RWPE2 (cell line): ENCODE data around the gene CORO1C.

Experiments
- ATAC-seq: fragments of 200-7000 bp; cut with Tn5 transposase; 3 replicates; pipeline ENCODE4 v1.9.1; 2021; ENCODE audit warnings: low read depth
- DNase-seq: peaks from one replicate; pipeline ENCODE4 v3.0.0-alpha.2; 2020; ENCODE audit warnings: low spot score
- H3K27ac ChIP-seq: fragments of 450-650 bp; 2 replicates; pipeline ENCODE4 v1.5.1; 2017; ENCODE audit warnings: mild to moderate bottlenecking; ENCODE audit not compliant: poor library complexity, severe bottlenecking
- H3K27me3 ChIP-seq: fragments of 250-450 bp; sonication (Bioruptor Pico); 2 replicates; pipeline ENCODE4 v1.5.1; 2021; ENCODE audit warnings: mild to moderate bottlenecking, moderate library complexity; ENCODE audit not compliant: insufficient read depth, poor library complexity, severe bottlenecking
- H3K36me3 ChIP-seq: fragments of 250-450 bp; sonication (Bioruptor Pico); 2 replicates; pipeline ENCODE4 v1.5.1; 2020; ENCODE audit warnings: low read depth, mild to moderate bottlenecking, moderate library complexity
- H3K4me1 ChIP-seq: fragments of 250-450 bp; sonication (Bioruptor Pico); 2 replicates; pipeline ENCODE4 v1.5.1; 2021; ENCODE audit warnings: mild to moderate bottlenecking, moderate library complexity; ENCODE audit not compliant: insufficient read depth, poor library complexity, severe bottlenecking
- H3K4me3 ChIP-seq: fragments of 250-450 bp; sonication (Bioruptor Pico); 2 replicates; pipeline ENCODE4 v1.5.1; 2021; ENCODE audit warnings: mild to moderate bottlenecking, moderate library complexity; ENCODE audit not compliant: severe bottlenecking
- H3K9me3 ChIP-seq: fragments of 250-450 bp; sonication (Bioruptor Pico); 2 replicates; pipeline ENCODE4 v1.5.1; 2021; ENCODE audit warnings: mild to moderate bottlenecking, moderate library complexity; ENCODE audit not compliant: severe bottlenecking
- TF ChIP-seq, protein P1 (sequence below): fragments of 450-650 bp; IDR thresholded peaks from one replicate; pipeline ENCODE4 v1.5.1; 2017; ENCODE audit warnings: mild to moderate bottlenecking, moderate library complexity; ENCODE audit not compliant: poor library complexity, severe bottlenecking

Gene CORO1C

DNA sequence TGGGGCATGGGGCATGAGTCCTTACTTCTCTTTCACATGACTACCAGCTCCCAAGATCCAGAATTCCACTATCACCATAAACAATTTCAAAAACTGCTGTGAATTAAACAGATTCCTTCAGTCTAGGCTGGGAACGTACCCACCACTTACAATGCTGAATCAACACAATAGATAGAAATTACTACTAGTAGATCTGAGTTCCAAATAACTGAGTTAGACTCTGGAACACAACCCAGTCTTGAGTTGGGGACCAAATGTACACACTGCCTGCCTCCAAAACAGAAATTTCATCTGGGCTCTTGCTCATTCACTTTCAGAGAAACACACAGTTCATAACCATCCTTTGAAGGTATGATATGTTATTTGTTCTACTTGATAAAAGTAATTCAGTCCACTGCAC is 8.9 kb downstream of the CORO1C start:
- no peaks in the 10 kb centered on the region for H3K9me3 ChIP-seq
- H3K27ac ChIP-seq = peak overlapping the region; percentile 96
- H3K27me3 ChIP-seq = no peaks in the 10 kb centered on the region
- peaks cover 62% of the 10 kb centered on the region for H3K4me1 ChIP-seq
- DNase-seq (no peak), ATAC-seq (no peak)
- peaks cover 17% of the 10 kb centered on the region for H3K36me3 ChIP-seq
- TF ChIP-seq, protein P1, sequence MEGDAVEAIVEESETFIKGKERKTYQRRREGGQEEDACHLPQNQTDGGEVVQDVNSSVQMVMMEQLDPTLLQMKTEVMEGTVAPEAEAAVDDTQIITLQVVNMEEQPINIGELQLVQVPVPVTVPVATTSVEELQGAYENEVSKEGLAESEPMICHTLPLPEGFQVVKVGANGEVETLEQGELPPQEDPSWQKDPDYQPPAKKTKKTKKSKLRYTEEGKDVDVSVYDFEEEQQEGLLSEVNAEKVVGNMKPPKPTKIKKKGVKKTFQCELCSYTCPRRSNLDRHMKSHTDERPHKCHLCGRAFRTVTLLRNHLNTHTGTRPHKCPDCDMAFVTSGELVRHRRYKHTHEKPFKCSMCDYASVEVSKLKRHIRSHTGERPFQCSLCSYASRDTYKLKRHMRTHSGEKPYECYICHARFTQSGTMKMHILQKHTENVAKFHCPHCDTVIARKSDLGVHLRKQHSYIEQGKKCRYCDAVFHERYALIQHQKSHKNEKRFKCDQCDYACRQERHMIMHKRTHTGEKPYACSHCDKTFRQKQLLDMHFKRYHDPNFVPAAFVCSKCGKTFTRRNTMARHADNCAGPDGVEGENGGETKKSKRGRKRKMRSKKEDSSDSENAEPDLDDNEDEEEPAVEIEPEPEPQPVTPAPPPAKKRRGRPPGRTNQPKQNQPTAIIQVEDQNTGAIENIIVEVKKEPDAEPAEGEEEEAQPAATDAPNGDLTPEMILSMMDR = no peak
- no peak overlapping the region for H3K4me3 ChIP-seq

DNA sequence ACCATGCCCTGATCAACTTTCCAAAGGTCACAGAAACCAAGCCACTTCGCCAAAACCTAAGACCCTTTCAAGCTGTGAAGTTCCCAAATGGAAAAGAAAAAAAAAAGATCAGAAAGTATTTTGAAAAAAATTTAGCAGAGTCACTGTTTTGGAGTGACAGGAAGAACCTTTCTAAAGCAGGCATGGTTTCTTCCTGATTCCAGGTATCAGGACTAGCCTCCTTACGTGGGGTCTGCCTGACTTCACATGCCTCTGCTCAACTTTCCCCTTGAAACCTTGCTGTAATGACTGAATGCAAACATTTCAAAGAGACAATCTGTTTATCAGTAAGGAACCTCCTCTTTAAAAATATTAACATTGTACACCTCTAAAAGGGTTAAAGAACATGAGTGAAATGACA is 9.5 kb downstream of the CORO1C start:
- Histone ChIP-seq H3K36me3 (peaks cover 23% of the 10 kb centered on the region), H3K27ac (peak overlapping the region; percentile 96), H3K27me3 (no peaks in the 10 kb centered on the region), H3K4me1 (peaks cover 55% of the 10 kb centered on the region), H3K4me3 (no peak overlapping the region), H3K9me3 (no peaks in the 10 kb centered on the region)
- TF ChIP-seq, protein P1 = no peak
- no peak for ATAC-seq
- no peak for DNase-seq

DNA sequence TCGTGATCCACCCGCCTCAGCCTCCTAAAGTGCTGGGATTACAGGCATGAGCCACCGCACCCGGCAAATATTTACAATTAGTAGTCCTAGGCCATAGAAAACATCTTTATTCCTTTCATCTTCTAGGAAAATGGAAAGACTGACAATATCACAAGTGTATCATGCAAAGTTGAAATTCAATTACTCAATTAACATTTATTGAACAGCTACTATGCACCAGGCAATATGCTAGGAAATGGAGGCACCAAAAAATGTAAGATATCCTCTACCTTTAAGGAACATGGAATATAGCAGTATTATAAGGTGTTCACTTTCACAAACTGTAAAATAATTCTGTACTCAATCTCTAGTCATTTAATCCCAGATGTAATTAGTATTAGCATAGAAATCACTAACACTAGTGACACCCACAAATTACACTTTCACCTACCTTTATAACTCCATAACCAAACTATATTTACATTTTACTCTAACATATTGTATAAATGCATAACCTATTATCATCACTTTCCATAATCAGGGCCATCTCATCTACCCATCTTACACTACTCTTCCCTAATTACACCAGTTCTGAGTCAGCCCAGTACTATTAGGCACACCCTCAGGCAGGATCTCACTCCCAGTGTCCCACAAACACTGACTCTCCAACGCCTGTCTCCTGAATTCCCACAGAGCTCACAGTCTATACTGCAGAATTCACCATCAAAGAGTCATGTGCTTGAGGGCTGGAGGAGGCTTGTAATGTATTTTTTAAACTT is 10.4 kb downstream of the CORO1C start:
- H3K27me3 ChIP-seq = no peaks in the 10 kb centered on the region
- ATAC-seq (peak; percentile 79), DNase-seq (no peak)
- H3K4me3 ChIP-seq = no peak overlapping the region
- TF ChIP-seq, protein P1 = no peak
- peaks cover 57% of the 10 kb centered on the region for H3K4me1 ChIP-seq
- peaks cover 31% of the 10 kb centered on the region for H3K36me3 ChIP-seq
- H3K9me3 ChIP-seq = no peaks in the 10 kb centered on the region
- peak overlapping the region; percentile 96 for H3K27ac ChIP-seq

DNA sequence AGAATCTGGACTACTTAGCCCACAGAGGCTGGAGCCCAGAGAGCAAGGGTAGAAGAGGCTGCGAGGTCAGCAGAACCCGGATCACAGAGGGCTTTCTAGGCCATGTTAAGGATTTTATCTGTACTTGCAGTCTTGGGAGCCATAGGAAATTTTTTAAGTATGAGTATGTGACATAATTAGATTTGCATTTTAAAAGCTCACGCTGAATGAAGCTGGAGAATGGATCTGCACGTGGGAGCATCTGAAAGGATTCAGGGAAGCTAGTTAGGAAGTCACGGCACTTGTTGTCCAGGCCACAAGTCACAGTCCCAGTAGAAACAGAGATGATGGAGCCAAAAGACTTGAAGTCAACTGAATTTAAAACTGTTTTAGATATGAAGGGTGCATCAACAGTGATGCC is 14.1 kb downstream of the CORO1C start:
- no peak for ATAC-seq

More for the DNA sequence above, 14.1 kb downstream of the CORO1C start:
- DNase-seq = no peak
- H3K36me3 ChIP-seq = peaks cover 41% of the 10 kb centered on the region
- no peak overlapping the region for H3K27ac ChIP-seq
- no peaks in the 10 kb centered on the region for H3K9me3 ChIP-seq
- H3K4me1 ChIP-seq = peaks cover 35% of the 10 kb centered on the region
- no peaks in the 10 kb centered on the region for H3K27me3 ChIP-seq
- TF ChIP-seq, protein P1 = no peak
- H3K4me3 ChIP-seq = no peak overlapping the region
